Measurements from ENCODE around the gene ZNF662. TPM values are rescaled to one million over a fixed set of nuclear protein-coding genes. Genes with fewer than 3 reads are reported as not detected.

ZNF662 gene
- total and polyA plus RNA-seq, 9 donors: 10.5 to 19.8 (median 14.8) TPM

- Histone ChIP-seq H3K36me3 (ENCODE audit: control insufficient read depth, insufficient read depth, low read length) (no peaks in the 10 kb centered on the region), H3K27me3 (ENCODE audit: control insufficient read depth, insufficient read depth, low read length) (no peaks in the 10 kb centered on the region), H3K27ac (ENCODE audit: low read length) (no peak overlapping the region), H3K4me1 (ENCODE audit: control insufficient read depth, insufficient read depth, low read length) (no peaks in the 10 kb centered on the region), H3K4me3 (ENCODE audit: low read length) (no peak overlapping the region), H3K9me3 (replicated peaks; ENCODE audit: control insufficient read depth, low read depth, low read length) (no peaks in the 10 kb centered on the region)
- WGBS (ENCODE audit: insufficient coverage): no CpG with 5 or more reads among the region's 4 CpGs
- no peak for DNase-seq
These were observed 58.3 kb downstream of the ZNF662 start for GRCh38 chr3:42964266-42964665.

Other genes starting within 250 kb of the ZNF662 start
- 114 TPM for gene KLHL40, start 220.6 kb upstream of the ZNF662 start, total RNA-seq
- gene KLHL40, start 220.6 kb upstream of the ZNF662 start, polyA plus RNA-seq (ENCODE audit: insufficient read depth in 1 of 8, insufficient read length in 8 of 8, low replicate concordance in 1 of 8): 100 to 1,000 TPM in 6 of 8 donors, 10 to 100 TPM in 2; 86.0 to 176 (median 135) TPM
- 18.1 TPM for gene HHATL, start 203.3 kb upstream of the ZNF662 start, total RNA-seq
- gene HHATL, start 203.3 kb upstream of the ZNF662 start, polyA plus RNA-seq (ENCODE audit: insufficient read depth in 1 of 8, insufficient read length in 8 of 8, low replicate concordance in 1 of 8): 10 to 100 TPM; 26.4 to 67.7 (median 48.1) TPM
- gene CCDC13, start 132.9 kb upstream of the ZNF662 start, total RNA-seq: 0.35 TPM
- under 1 TPM in 7 of 8 donors, not detected in 1; 0.16 to 0.55 (median 0.37) TPM for gene CCDC13, start 132.9 kb upstream of the ZNF662 start, polyA plus RNA-seq (ENCODE audit: insufficient read depth in 1 of 8, insufficient read length in 8 of 8, low replicate concordance in 1 of 8)
- 71.8 TPM for gene HIGD1A, start 101.7 kb upstream of the ZNF662 start, total RNA-seq
- 10 to 100 TPM; 68.3 to 93.3 (median 84.7) TPM for gene HIGD1A, start 101.7 kb upstream of the ZNF662 start, polyA plus RNA-seq (ENCODE audit: insufficient read depth in 1 of 8, insufficient read length in 8 of 8, low replicate concordance in 1 of 8)
- 0.53 TPM for gene ACKR2, start 96.7 kb upstream of the ZNF662 start, total RNA-seq
- under 1 TPM; 0.26 to 0.69 (median 0.58) TPM for gene ACKR2, start 96.7 kb upstream of the ZNF662 start, polyA plus RNA-seq (ENCODE audit: insufficient read depth in 1 of 8, insufficient read length in 8 of 8, low replicate concordance in 1 of 8)
- gene CYP8B1, start 30.3 kb upstream of the ZNF662 start, total RNA-seq: not detected
- gene CYP8B1, start 30.3 kb upstream of the ZNF662 start, polyA plus RNA-seq (ENCODE audit: insufficient read depth in 1 of 8, insufficient read length in 8 of 8, low replicate concordance in 1 of 8): under 1 TPM in 6 of 8 donors, not detected in 2; 0.02 to 0.14 (median 0.07) TPM
- gene GASK1A, start 73.2 kb downstream of the ZNF662 start, total RNA-seq: 14.6 TPM
- 1 to 10 TPM; 4.1 to 8.7 (median 6.0) TPM for gene GASK1A, start 73.2 kb downstream of the ZNF662 start, polyA plus RNA-seq (ENCODE audit: insufficient read depth in 1 of 8, insufficient read length in 8 of 8, low replicate concordance in 1 of 8)
- gene POMGNT2, start 199.9 kb downstream of the ZNF662 start, total RNA-seq: 16.6 TPM
- gene POMGNT2, start 199.9 kb downstream of the ZNF662 start, polyA plus RNA-seq (ENCODE audit: insufficient read depth in 1 of 8, insufficient read length in 8 of 8, low replicate concordance in 1 of 8): 10 to 100 TPM; 17.6 to 27.7 (median 24.3) TPM

All from muscle of leg (tissue), 11 donors.